Measurements from ENCODE around the gene NRL.

- TF ChIP-seq CTCF (conservative IDR thresholded peaks at IDR 0.05) (no peak), ZFX (IDR thresholded peaks at IDR 0.05) (no peak)
Measured at GRCh38 chr14:24122416-24122815, 7.7 kb upstream of the NRL start.
